Hepatocyte (in vitro differentiated cells): ENCODE results near the gene AGAP1. TPM values are rescaled to one million over a fixed set of nuclear protein-coding genes. Genes with fewer than 3 reads are reported as not detected.

ENCODE experiments used
- DNase-seq: peaks from one replicate; pipeline ENCODE4 v3.0.0-alpha.2; 2016; ENCODE audit warnings: low spot score
- H2AFZ ChIP-seq: fragments of 200-600 bp; sonication (generic); 2 replicates; pipeline ENCODE4 v1.6.0; 2016; ENCODE audit warnings: antibody characterized with exemption, mild to moderate bottlenecking
- H3K27ac ChIP-seq: fragments of 200-600 bp; sonication (generic); 2 replicates; pipeline ENCODE4 v1.5.1; 2016; ENCODE audit warnings: mild to moderate bottlenecking
- H3K27me3 ChIP-seq: fragments of 200-600 bp; sonication (generic); 2 replicates; pipeline ENCODE4 v1.6.1; 2016
- H3K36me3 ChIP-seq: fragments of 200-600 bp; sonication (generic); replicated peaks from 2 replicates; pipeline ENCODE4 v1.5.1; 2016; ENCODE audit warnings: low read depth; ENCODE audit not compliant: insufficient read depth
- H3K4me1 ChIP-seq: fragments of 200-600 bp; sonication (generic); 2 replicates; pipeline ENCODE4 v1.5.1; 2016; ENCODE audit warnings: mild to moderate bottlenecking, moderate library complexity; ENCODE audit not compliant: insufficient read depth
- H3K4me2 ChIP-seq: fragments of 200-600 bp; sonication (generic); 2 replicates; pipeline ENCODE4 v1.6.0; 2016
- H3K4me3 ChIP-seq: fragments of 200-600 bp; sonication (generic); 2 replicates; pipeline ENCODE4 v1.5.1; 2016; ENCODE audit warnings: mild to moderate bottlenecking
- H3K79me2 ChIP-seq: fragments of 200-600 bp; sonication (generic); 2 replicates; pipeline ENCODE4 v1.6.0; 2017; ENCODE audit warnings: mild to moderate bottlenecking
- H3K9me2 ChIP-seq: fragments of 200-600 bp; sonication (generic); replicated peaks from 2 replicates; pipeline ENCODE4 v1.6.0; 2017; ENCODE audit warnings: mild to moderate bottlenecking; ENCODE audit not compliant: insufficient read depth
- H3K9me3 ChIP-seq: fragments of 200-600 bp; sonication (generic); 2 replicates; pipeline ENCODE4 v1.5.1; 2016; ENCODE audit warnings: low read depth, mild to moderate bottlenecking
- H4K20me1 ChIP-seq: fragments of 200-600 bp; sonication (generic); 2 replicates; pipeline ENCODE4 v1.6.0; 2016; ENCODE audit warnings: mild to moderate bottlenecking; ENCODE audit not compliant: insufficient read depth, poor library complexity, severe bottlenecking
- CTCF ChIP-seq: fragments of 200-600 bp; sonication (generic); IDR thresholded peaks from 2 replicates; pipeline ENCODE4 v1.5.1; 2016; ENCODE audit warnings: antibody characterized with exemption, mild to moderate bottlenecking; ENCODE audit not compliant: poor library complexity
- EZH2 ChIP-seq: fragments of 200-600 bp; sonication (generic); IDR thresholded peaks from 2 replicates; pipeline ENCODE4 v1.6.1; 2016; ENCODE audit warnings: antibody characterized with exemption, mild to moderate bottlenecking, borderline replicate concordance
- EZH2phosphoT487 ChIP-seq: fragments of 200-600 bp; sonication (generic); IDR thresholded peaks from one replicate; pipeline ENCODE4 v1.6.1; 2018; ENCODE audit warnings: antibody characterized with exemption, mild to moderate bottlenecking, low read depth, moderate library complexity; ENCODE audit not compliant: unreplicated experiment, severe bottlenecking
- WGBS: methylation state at CpG from one replicate; pipeline ENCODE4 v1.1.6; 2016; ENCODE audit warnings: low lambda C conversion rate; ENCODE audit errors: missing lambda C conversion rate; 5-methylcytosine and 5-hydroxymethylcytosine counted together
- polyA plus RNA-seq: library from polyadenylated mRNA; unstranded; fragments of >200 nt; fragmentation: Nextera tagmentation; extraction: Ambion mirVana; gene quantifications from 2 replicates; pipeline ENCODE4 v1.2.1, GENCODE V29; 2016
- total RNA-seq: library from RNA; depleted of rRNA; stranded (reverse); fragments of >200 nt; gene quantifications from 2 replicates; pipeline ENCODE4 v1.2.3, GENCODE V29; 2014

AGAP1 gene
- total and polyA plus RNA-seq, 2 experiments from 2014 or later: 12.1 to 20.0 TPM

GRCh38 chr2:235550378-235550760 lies 56.5 kb downstream of the AGAP1 start:
- Histone ChIP-seq H3K9me2 (no peaks in the 10 kb centered on the region), H3K4me3 (no peak overlapping the region), H3K4me1 (peaks cover 3% of the 10 kb centered on the region), H3K27ac (no peak overlapping the region), H3K9me3 (no peaks in the 10 kb centered on the region), H3K27me3 (no peaks in the 10 kb centered on the region), H4K20me1 (peaks cover 54% of the 10 kb centered on the region), H3K79me2 (peaks cover 88% of the 10 kb centered on the region), H3K4me2 (no peak overlapping the region), H2AFZ (no peak overlapping the region), H3K36me3 (no peaks in the 10 kb centered on the region)
- 97% methylated on average over 12 of the region's 12 CpGs for WGBS
- no peak for TF ChIP-seq EZH2phosphoT487
- no peak for TF ChIP-seq CTCF
- TF ChIP-seq EZH2: no peak
- DNase-seq: no peak

DNA sequence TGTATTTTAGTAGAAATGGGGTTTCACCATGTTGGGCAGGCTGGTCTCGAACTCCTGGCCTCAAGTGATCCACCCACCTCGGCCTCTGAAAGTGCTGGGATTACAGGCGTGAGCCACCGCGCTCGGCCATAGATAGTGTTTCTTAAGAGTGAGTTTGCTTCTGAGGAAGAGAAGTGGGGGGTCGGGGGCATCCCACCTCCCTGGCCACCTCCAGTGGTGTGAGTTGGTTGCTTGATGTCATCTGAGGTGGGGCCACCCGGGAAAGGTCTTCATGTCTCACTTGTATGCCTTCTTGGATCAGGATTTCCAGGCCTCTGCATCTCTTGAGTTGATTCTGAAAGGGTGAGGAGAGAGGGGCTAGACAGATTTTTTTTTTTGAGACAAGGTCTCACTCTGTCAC lies 57.1 kb downstream of the AGAP1 start:
- no peaks in the 10 kb centered on the region for H3K9me2 ChIP-seq
- H2AFZ ChIP-seq: no peak overlapping the region
- H4K20me1 ChIP-seq: peaks cover 55% of the 10 kb centered on the region
- H3K27me3 ChIP-seq: no peaks in the 10 kb centered on the region
- no peak for TF ChIP-seq EZH2phosphoT487
- TF ChIP-seq CTCF: no peak
- TF ChIP-seq EZH2: no peak
- WGBS: 94% methylated on average over 8 of the region's 8 CpGs
- peaks cover 88% of the 10 kb centered on the region for H3K79me2 ChIP-seq
- H3K36me3 ChIP-seq: no peaks in the 10 kb centered on the region
- no peak overlapping the region for H3K4me2 ChIP-seq
- peaks cover 3% of the 10 kb centered on the region for H3K4me1 ChIP-seq
- H3K27ac ChIP-seq: no peak overlapping the region
- no peaks in the 10 kb centered on the region for H3K9me3 ChIP-seq
- DNase-seq: no peak
- no peak overlapping the region for H3K4me3 ChIP-seq

GRCh38 chr2:235551965-235552364 lies 58.1 kb downstream of the AGAP1 start:
- no peak for TF ChIP-seq EZH2phosphoT487
- peak; percentile 49 for TF ChIP-seq CTCF
- no peak for TF ChIP-seq EZH2
- DNase-seq: peak; percentile 74

DNA sequence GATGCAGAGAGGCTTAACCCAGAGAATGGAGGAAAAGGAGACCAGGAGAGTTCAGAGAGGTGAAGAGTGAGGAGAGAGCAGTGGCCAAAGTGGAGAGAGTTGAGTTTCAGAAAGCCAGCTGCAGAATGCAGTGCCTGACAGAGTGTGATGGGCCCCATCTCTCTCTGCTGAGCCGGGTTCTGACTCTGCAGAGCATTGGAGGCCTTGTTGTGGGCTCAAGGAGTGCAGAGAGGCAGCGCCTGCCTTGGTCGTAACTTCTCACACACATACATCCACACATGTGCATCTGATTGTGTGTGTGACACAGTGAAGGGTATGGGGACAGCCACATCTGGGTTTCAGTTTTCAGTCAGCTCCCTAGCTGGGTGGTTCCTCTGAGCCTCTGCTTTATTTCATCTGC lies 58.8 kb downstream of the AGAP1 start:
- H3K27me3 ChIP-seq: no peaks in the 10 kb centered on the region
- peaks cover 95% of the 10 kb centered on the region for H3K79me2 ChIP-seq
- WGBS: 87% methylated on average over 3 of the region's 3 CpGs
- peaks cover 44% of the 10 kb centered on the region for H4K20me1 ChIP-seq
- H3K4me3 ChIP-seq: no peak overlapping the region
- peaks cover 3% of the 10 kb centered on the region for H3K4me1 ChIP-seq
- H3K9me2 ChIP-seq: no peaks in the 10 kb centered on the region
- no peak overlapping the region for H2AFZ ChIP-seq
- no peak for TF ChIP-seq EZH2phosphoT487
- TF ChIP-seq CTCF: no peak
- no peak for TF ChIP-seq EZH2
- H3K4me2 ChIP-seq: no peak overlapping the region
- no peaks in the 10 kb centered on the region for H3K9me3 ChIP-seq
- H3K36me3 ChIP-seq: no peaks in the 10 kb centered on the region
- no peak for DNase-seq
- no peak overlapping the region for H3K27ac ChIP-seq

More at GRCh38 chr2:235551965-235552364, 58.1 kb downstream of the AGAP1 start:
- H3K9me3 ChIP-seq: no peaks in the 10 kb centered on the region
- no peak overlapping the region for H2AFZ ChIP-seq
- H3K4me3 ChIP-seq: no peak overlapping the region
- H3K4me1 ChIP-seq: peaks cover 3% of the 10 kb centered on the region
- peaks cover 46% of the 10 kb centered on the region for H4K20me1 ChIP-seq
- H3K27me3 ChIP-seq: no peaks in the 10 kb centered on the region
- WGBS: 38% methylated on average over 8 of the region's 8 CpGs
- peaks cover 92% of the 10 kb centered on the region for H3K79me2 ChIP-seq
- no peak overlapping the region for H3K27ac ChIP-seq
- H3K4me2 ChIP-seq: no peak overlapping the region
- H3K36me3 ChIP-seq: no peaks in the 10 kb centered on the region
- no peaks in the 10 kb centered on the region for H3K9me2 ChIP-seq
